Measurements from ENCODE around the gene KNDC1.

- no peak for TF ChIP-seq CTCF (conservative IDR thresholded peaks at IDR 0.05)
- TF ChIP-seq EZH2 (IDR thresholded peaks at IDR 0.05; ENCODE audit: low read depth), result no peak
These were observed 77.8 kb downstream of the KNDC1 start, which contains the start of gene VENTX for GRCh38 chr10:133237588-133238465.
